GM20000 (cell line): ENCODE results near the gene ING5.
A peak's percentile ranks its signal among the peaks of the same experiment; 100 is the strongest.
"Not testable (repeated sequence)": the region's sequence is repeated elsewhere in the genome, so short reads cannot be mapped to it uniquely, and the experiment has no call there.

Experiments
- DNase-seq: peaks from one replicate; pipeline ENCODE4 v3.0.0; 2012; ENCODE audit warnings: low spot score
- TF ChIP-seq, protein P1 (sequence below): IDR thresholded peaks from 2 replicates; pipeline ENCODE4 v1.5.1; 2012; ENCODE audit warnings: mild to moderate bottlenecking, control low read depth; ENCODE audit errors: extremely low read depth, missing control alignments

The ING5 gene

DNA sequence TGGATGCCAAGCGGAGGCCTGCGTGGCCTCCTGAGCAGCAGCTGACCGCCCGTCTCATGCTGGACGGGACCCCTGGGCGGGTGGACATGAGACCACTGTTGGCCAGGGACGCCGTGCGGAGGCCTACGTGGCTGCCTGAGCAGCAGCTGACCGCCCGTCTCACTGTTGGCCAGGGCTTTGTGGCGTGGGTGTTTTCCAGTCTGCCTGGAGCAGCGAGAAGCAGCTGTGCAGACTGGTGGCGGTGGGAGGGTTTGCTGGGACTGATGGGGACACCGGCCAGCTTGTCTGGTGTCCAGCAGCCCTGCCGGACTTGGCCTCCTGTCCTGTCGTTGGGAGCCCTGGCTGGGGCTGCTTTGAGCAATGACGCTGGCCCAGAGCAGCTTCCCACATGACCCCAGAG lies 26.8 kb downstream of the ING5 start:
- TF ChIP-seq, protein P1, sequence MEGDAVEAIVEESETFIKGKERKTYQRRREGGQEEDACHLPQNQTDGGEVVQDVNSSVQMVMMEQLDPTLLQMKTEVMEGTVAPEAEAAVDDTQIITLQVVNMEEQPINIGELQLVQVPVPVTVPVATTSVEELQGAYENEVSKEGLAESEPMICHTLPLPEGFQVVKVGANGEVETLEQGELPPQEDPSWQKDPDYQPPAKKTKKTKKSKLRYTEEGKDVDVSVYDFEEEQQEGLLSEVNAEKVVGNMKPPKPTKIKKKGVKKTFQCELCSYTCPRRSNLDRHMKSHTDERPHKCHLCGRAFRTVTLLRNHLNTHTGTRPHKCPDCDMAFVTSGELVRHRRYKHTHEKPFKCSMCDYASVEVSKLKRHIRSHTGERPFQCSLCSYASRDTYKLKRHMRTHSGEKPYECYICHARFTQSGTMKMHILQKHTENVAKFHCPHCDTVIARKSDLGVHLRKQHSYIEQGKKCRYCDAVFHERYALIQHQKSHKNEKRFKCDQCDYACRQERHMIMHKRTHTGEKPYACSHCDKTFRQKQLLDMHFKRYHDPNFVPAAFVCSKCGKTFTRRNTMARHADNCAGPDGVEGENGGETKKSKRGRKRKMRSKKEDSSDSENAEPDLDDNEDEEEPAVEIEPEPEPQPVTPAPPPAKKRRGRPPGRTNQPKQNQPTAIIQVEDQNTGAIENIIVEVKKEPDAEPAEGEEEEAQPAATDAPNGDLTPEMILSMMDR = no peak

DNA sequence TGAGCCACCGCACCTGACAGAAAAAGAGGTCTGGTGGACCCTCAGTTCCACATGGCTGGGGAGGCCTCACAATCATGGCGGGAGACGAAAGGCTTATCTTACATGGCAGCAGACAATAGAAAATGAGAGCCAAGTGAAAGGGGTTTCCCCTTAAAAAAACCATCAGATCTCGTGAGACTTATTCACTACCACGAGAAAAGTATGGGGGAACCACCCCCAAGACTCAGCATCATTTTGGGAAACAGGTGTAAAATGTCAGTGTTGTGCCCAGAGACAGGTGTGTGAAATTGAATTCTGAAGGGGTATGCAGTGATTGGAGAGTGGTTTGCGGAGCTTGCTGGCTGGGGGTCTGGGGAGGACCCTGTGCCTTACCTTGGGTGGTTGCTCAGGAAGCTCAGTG lies 28.0 kb downstream of the ING5 start:
- peak; percentile 34 for DNase-seq

More for the DNA sequence above, 26.8 kb downstream of the ING5 start:
- no peak for DNase-seq

DNA sequence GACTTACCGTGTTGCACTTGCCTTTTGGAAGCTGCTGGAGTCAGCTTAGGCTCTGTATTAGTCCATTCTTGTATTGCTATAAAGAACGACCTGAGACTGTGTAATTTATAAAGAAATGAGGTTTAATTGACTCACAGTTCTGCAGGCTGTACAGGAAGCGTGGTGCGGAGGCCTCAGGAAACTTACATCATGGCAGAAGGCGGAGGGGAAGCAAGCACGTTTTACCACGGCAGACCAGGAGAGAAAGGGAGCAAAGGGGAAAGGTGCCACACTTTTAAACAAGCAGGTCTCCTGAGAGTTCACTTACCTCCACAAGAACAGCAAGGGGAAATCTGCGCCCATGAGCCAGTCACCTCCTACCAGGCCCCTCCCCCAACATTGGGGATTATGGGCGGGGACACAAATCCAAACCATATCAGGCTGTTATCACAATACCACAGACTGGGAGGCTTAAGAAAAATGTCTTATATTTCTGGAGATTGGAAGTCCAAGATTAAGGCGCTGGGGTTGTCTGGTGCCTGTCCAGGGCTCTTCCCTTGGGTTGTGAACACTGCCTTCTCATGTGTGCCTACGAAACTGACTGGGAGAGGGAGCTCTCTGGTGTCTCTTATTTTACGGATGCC lies 28.9 kb downstream of the ING5 start:
- no peak for DNase-seq
- TF ChIP-seq, protein P1 = no peak

More for the DNA sequence above, 28.0 kb downstream of the ING5 start:
- TF ChIP-seq, protein P1 = no peak

DNA sequence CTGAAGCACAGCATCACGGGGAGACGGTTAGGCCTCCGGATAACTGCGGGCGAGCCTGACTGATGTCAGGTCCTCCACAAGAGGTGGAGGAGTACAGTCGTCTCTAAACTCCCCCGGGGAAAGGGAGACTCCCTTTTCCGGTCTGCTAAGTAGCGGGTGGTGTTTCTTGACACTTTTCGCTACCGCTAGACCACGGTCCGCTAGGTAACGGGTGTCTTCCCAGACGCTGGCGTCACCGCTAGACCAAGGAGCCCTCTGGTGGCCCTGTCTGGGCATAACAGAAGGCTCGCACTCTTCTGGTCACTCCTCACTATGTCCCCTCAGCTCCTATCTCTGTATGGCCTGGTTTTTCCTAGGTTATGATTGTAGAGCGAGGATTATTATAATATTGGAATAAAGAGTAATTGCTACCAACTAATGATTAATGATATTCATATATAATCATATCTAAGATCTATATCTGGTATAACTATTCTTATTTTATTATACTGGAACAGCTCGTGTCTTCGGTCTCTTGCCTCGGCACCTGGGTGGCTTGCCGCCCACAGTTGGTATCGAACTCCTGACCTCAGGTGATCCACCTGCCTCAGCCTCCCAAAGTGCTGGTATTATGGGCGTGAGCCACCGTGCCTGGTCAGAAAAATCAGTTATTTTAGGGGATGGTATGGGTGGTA lies 30.8 kb downstream of the ING5 start:
- TF ChIP-seq, protein P1 = peak; percentile 21
- DNase-seq = not testable (repeated sequence)

DNA sequence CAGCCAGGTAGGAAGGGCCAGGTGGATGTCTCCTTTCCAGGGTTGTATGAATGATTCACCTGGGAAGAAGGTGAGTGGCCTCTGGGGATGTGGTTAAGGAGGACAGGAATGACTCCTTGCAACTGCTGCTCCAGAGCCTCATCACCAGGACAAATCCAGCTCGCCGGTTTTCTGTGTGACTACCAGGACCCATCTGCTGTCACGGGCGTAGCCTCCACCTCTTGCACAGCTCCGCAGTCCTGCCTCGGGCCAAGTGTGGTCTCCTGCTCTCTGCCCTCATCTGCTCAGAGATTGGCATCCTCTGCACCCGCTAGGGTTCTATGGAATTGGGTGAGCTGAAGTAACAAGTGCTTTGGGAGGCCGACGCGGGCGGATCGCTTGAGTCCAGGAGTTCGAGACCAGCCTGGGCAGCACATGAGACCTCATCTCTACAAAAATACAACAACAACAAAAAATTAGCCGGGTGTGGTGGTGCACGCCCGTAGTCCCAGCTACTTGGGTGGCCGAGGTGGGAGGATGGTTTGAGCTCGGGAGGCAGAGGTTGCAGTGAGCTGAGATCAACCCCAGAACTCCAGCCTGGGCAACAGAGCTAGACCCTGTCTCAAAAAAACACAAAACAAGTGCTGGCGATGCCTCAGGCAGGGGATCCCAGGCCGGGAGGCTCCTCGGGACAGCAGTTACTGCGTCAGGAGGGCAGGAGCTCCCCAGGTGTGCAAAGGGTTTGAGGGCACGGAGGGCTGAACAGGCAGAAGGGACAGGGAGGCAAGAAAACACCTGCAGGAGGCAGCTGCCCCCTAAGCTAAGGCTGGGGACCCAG lies 31.8 kb downstream of the ING5 start:
- TF ChIP-seq, protein P1 = no peak

DNA sequence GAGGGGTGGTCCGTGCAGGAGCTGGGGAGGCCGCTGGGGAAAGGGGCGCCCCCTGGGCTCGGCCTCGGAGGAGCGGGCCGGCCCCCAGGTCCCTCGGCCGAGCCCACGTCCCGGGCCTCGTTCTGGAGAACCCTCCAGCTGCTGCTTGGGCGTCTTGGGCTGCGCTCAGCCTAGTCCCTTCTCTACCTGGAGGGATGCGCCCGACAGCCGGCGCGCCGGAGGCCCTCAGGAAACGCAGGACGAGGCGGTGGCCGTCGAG lies 32.3 kb downstream of the ING5 start:
- TF ChIP-seq, protein P1 = no peak
- no peak for DNase-seq

More for the DNA sequence above, 31.8 kb downstream of the ING5 start:
- DNase-seq = no peak

DNA sequence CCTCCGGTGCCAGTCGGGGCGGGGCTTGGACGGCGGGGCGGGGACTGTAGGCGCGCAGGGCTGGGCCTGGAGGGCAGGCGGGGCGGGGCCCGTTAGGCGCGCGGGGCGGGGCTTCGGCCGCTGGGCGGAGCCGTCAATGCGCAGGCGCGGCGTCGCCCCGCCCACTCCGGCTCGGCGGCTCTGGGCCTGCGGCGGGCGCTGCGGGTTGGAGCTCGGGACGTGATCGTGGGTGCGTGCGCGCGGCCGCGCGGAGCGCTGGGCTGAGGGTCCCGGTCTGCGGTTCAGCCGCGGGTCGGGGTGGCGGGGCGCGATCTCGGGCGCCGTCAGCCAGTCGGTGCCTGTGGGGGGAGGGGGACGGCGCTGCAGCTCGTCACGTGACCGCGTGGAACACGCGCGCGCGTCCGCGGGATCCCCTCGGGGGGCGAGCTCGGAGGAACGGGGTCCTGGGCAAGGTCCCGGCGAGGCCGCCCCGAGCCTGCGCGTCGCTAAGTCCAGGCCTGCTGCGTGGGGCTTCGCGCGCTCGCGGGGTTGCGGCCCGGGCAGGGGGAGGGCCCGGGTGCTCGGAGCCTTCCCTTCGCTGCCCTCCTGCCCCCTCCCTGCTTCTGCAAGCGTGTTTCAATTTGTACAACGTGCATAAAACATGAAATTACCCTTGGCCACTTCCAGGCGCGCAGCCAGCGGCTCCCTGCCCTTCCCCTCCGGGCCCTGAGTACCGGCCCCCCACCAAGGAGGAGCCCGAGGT lies 32.8 kb downstream of the ING5 start, which contains the start of gene D2HGDH:
Gene D2HGDH, plus strand, starts transcription at position 164 of the 742 bp plus-strand sequence. CDS start 595 bp downstream, outside the sequence.
- peak; percentile 99 for DNase-seq
- TF ChIP-seq, protein P1 = no peak
